RCC 7860 (cell line): Measurements from ENCODE around the gene RAB7A.

Source experiments
- DNase-seq: peaks from one replicate; pipeline ENCODE4 v3.0.0-alpha.2; 2015; ENCODE audit warnings: low spot score
- FAIRE-seq: peaks from 2 replicates; lab custom pipeline; 2012; peaks lifted over from hg19 to GRCh38; lab: Jason Lieb, UNC

Gene RAB7A

GRCh38 chr3:128786434-128787020 lies 60.5 kb downstream of the RAB7A start:
- peak; percentile 33 for FAIRE-seq
- DNase-seq: peak; percentile 58

GRCh38 chr3:128787256-128788253 lies 61.6 kb downstream of the RAB7A start:
- peak; percentile 84 for FAIRE-seq
- DNase-seq: peak; percentile 79

- no peak for DNase-seq
- no peak for FAIRE-seq
Observed at GRCh38 chr3:128788268-128788869, 62.4 kb downstream of the RAB7A start.

GRCh38 chr3:128794067-128794768 lies 68.2 kb downstream of the RAB7A start:
- FAIRE-seq (peak; percentile 90), DNase-seq (peak; percentile 79)

- FAIRE-seq: no peak
- DNase-seq: peak; percentile 53
Observed at GRCh38 chr3:128794770-128795649, 69.0 kb downstream of the RAB7A start.

- FAIRE-seq (no peak), DNase-seq (no peak)
Observed at GRCh38 chr3:128799653-128800052, 73.7 kb downstream of the RAB7A start.

GRCh38 chr3:128800241-128801187 lies 74.5 kb downstream of the RAB7A start:
- DNase-seq (no peak), FAIRE-seq (no peak)

GRCh38 chr3:128801779-128802380 lies 75.9 kb downstream of the RAB7A start:
- DNase-seq (no peak), FAIRE-seq (no peak)

GRCh38 chr3:128803307-128803706 lies 77.3 kb downstream of the RAB7A start:
- FAIRE-seq (no peak), DNase-seq (no peak)

GRCh38 chr3:128804017-128804810 lies 78.2 kb downstream of the RAB7A start:
- peak; percentile 63 for FAIRE-seq

GRCh38 chr3:128804811-128805155 lies 78.8 kb downstream of the RAB7A start:
- DNase-seq: no peak
- FAIRE-seq: no peak

More at GRCh38 chr3:128804017-128804810, 78.2 kb downstream of the RAB7A start:
- peak; percentile 51 for DNase-seq

- FAIRE-seq (no peak), DNase-seq (no peak)
Observed at GRCh38 chr3:128805772-128806171, 79.8 kb downstream of the RAB7A start.

GRCh38 chr3:128806588-128806987 lies 80.6 kb downstream of the RAB7A start:
- no peak for FAIRE-seq
- no peak for DNase-seq

GRCh38 chr3:128807186-128807830 lies 81.3 kb downstream of the RAB7A start:
- no peak for FAIRE-seq
- no peak for DNase-seq

GRCh38 chr3:128808672-128809071 lies 82.7 kb downstream of the RAB7A start:
- FAIRE-seq (no peak), DNase-seq (no peak)

- FAIRE-seq (no peak), DNase-seq (no peak)
Observed at GRCh38 chr3:128813097-128813496, 87.1 kb downstream of the RAB7A start.

- no peak for FAIRE-seq
- no peak for DNase-seq
Observed at GRCh38 chr3:128814060-128814459, 88.1 kb downstream of the RAB7A start.
